ENCODE results near the gene BRD9.

- TF ChIP-seq CTCF (IDR thresholded peaks at IDR 0.05), result no peak
- TF ChIP-seq POLR2A (IDR thresholded peaks at IDR 0.05), result no peak
- TF ChIP-seq EP300 (IDR thresholded peaks at IDR 0.05), result no peak
These were observed 1.1 kb upstream of the BRD9 start for GRCh38 chr5:893711-894110.

All from ovary (tissue), 3 donors.